WERI-Rb-1 (cell line): Measurements from ENCODE around the gene ABCG1.

Experiments
- DNase-seq: peaks from one replicate; pipeline ENCODE4 v3.0.0-alpha.2; 2020
- H3K27ac ChIP-seq: fragments of 250-450 bp; sonication (Bioruptor Pico); 2 replicates; pipeline ENCODE4 v1.5.1; 2020; ENCODE audit warnings: mild to moderate bottlenecking, moderate library complexity
- H3K27me3 ChIP-seq: fragments of 250-450 bp; sonication (Bioruptor Pico); 2 replicates; pipeline ENCODE4 v1.5.1; 2021; ENCODE audit warnings: mild to moderate bottlenecking, low read depth, moderate library complexity; ENCODE audit not compliant: insufficient read depth, severe bottlenecking
- H3K36me3 ChIP-seq: fragments of 250-450 bp; sonication (Bioruptor Pico); 2 replicates; pipeline ENCODE4 v1.5.1; 2020; ENCODE audit warnings: mild to moderate bottlenecking, moderate library complexity
- H3K4me3 ChIP-seq: 2 replicates; pipeline ENCODE4 v1.5.1; 2011; ENCODE audit warnings: low read depth, mild to moderate bottlenecking, control low read depth, low read length
- H3K9me3 ChIP-seq: fragments of 250-450 bp; sonication (Bioruptor Pico); 2 replicates; pipeline ENCODE4 v1.5.1; 2021; ENCODE audit warnings: mild to moderate bottlenecking, moderate library complexity; ENCODE audit not compliant: severe bottlenecking
- CTCF ChIP-seq: IDR thresholded peaks from 2 replicates; pipeline ENCODE4 v1.5.1; 2011; ENCODE audit warnings: low read depth, mild to moderate bottlenecking, control low read depth, inconsistent platforms, low read length

ABCG1 gene

GRCh38 chr21:42306366-42307035, 87.6 kb downstream of the ABCG1 start:
- Histone ChIP-seq H3K9me3 (no peaks in the 10 kb centered on the region), H3K27me3 (no peaks in the 10 kb centered on the region), H3K27ac (no peak overlapping the region), H3K4me3 (no peak overlapping the region), H3K36me3 (no peaks in the 10 kb centered on the region)
- no peak for DNase-seq
- TF ChIP-seq CTCF, result no peak

- H3K36me3 ChIP-seq, result no peaks in the 10 kb centered on the region
- TF ChIP-seq CTCF, result no peak
- no peak for DNase-seq
- H3K27ac ChIP-seq, result no peak overlapping the region
- no peaks in the 10 kb centered on the region for H3K9me3 ChIP-seq
- H3K27me3 ChIP-seq, result no peaks in the 10 kb centered on the region
- H3K4me3 ChIP-seq, result no peak overlapping the region
Observed at GRCh38 chr21:42307106-42307505, 88.2 kb downstream of the ABCG1 start.

GRCh38 chr21:42308161-42308913, 89.4 kb downstream of the ABCG1 start:
- H3K4me3 ChIP-seq, result no peak overlapping the region
- H3K36me3 ChIP-seq, result no peaks in the 10 kb centered on the region
- no peak overlapping the region for H3K27ac ChIP-seq
- DNase-seq, result no peak
- TF ChIP-seq CTCF, result no peak
- H3K9me3 ChIP-seq, result no peaks in the 10 kb centered on the region
- H3K27me3 ChIP-seq, result no peaks in the 10 kb centered on the region

- no peaks in the 10 kb centered on the region for H3K27me3 ChIP-seq
- no peaks in the 10 kb centered on the region for H3K9me3 ChIP-seq
- DNase-seq, result no peak
- no peak overlapping the region for H3K4me3 ChIP-seq
- no peaks in the 10 kb centered on the region for H3K36me3 ChIP-seq
- 0 out of 2 replicates have a peak, but pooled peaks have one; percentile 16 for TF ChIP-seq CTCF
- H3K27ac ChIP-seq, result no peak overlapping the region
Observed at GRCh38 chr21:42308914-42309752, 90.2 kb downstream of the ABCG1 start.

GRCh38 chr21:42309753-42310213, 90.8 kb downstream of the ABCG1 start:
- TF ChIP-seq CTCF, result peak; percentile 96
- Histone ChIP-seq H3K4me3 (peak overlapping the region; percentile 35), H3K36me3 (no peaks in the 10 kb centered on the region), H3K27ac (no peak overlapping the region), H3K27me3 (no peaks in the 10 kb centered on the region), H3K9me3 (no peaks in the 10 kb centered on the region)
- peak; percentile 85 for DNase-seq
